Astrocyte (in vitro differentiated cells and primary cell): Measurements from ENCODE around the gene ING4.

Experiments
- EZH2 ChIP-seq: IDR thresholded peaks from 2 replicates; pipeline ENCODE4 v1.6.1; 2012; ENCODE audit warnings: mild to moderate bottlenecking, low read length, inconsistent platforms; ENCODE audit not compliant: insufficient read depth
- TF ChIP-seq, protein P1 (sequence below): IDR thresholded peaks from 2 replicates; pipeline ENCODE4 v1.5.1; 2011; ENCODE audit warnings: low read depth, mild to moderate bottlenecking, inconsistent platforms, low read length, moderate library complexity; ENCODE audit not compliant: insufficient read depth

DNA sequence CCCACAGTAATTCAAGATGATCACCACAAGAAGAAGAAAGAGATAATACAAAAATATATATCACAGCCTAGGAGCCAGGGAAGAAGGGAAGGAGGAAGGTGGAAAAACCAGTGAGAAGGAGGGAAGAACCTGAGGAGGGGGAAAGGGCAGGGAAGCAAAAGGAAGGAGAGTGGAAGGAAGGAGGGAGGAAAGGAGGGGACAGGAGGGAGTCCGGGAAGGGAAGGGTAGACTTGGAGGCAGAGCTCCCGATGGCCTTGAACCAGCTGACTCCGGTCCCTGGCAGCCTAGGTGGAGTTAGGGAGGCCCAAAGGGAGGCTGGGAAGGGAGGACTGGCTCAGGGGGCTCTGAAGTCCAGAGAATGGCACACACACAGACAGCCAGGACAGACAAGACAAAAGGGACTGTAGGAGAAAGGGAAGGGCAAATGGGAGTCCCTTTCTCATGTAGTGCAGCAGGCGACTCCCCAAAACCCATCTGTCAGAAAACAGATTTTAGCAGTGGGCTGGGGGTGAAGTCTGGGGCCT lies 31.0 kb upstream of the ING4 start:
- TF ChIP-seq, protein P1, sequence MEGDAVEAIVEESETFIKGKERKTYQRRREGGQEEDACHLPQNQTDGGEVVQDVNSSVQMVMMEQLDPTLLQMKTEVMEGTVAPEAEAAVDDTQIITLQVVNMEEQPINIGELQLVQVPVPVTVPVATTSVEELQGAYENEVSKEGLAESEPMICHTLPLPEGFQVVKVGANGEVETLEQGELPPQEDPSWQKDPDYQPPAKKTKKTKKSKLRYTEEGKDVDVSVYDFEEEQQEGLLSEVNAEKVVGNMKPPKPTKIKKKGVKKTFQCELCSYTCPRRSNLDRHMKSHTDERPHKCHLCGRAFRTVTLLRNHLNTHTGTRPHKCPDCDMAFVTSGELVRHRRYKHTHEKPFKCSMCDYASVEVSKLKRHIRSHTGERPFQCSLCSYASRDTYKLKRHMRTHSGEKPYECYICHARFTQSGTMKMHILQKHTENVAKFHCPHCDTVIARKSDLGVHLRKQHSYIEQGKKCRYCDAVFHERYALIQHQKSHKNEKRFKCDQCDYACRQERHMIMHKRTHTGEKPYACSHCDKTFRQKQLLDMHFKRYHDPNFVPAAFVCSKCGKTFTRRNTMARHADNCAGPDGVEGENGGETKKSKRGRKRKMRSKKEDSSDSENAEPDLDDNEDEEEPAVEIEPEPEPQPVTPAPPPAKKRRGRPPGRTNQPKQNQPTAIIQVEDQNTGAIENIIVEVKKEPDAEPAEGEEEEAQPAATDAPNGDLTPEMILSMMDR: no peak
- TF ChIP-seq EZH2: no peak
